Body of pancreas (tissue), 4 donors: ENCODE data around the gene ACSL5. TPM values are rescaled to one million over a fixed set of nuclear protein-coding genes. Genes with fewer than 3 reads are reported as not detected.
"Not testable (repeated sequence)": the region's sequence is repeated elsewhere in the genome, so short reads cannot be mapped to it uniquely, and the experiment has no call there.

Source experiments
- ATAC-seq: fragments of 150-250 bp; one replicate; pipeline ENCODE4 v1.9.1; 2016
- DNase-seq, 4 donors: peaks; one replicate each; pipeline ENCODE4 v3.0.0-alpha.2; 2019
- H3K27ac ChIP-seq, 4 donors: fragments of 200-600 bp; sonication (generic); 1 replicate in 3 of 4; 2 replicates in 1 of 4; pipeline versions ENCODE4 v1.5.1 to v1.6.1; 2016 to 2019; ENCODE audit warnings: mild to moderate bottlenecking in 1 of 4, mixed read lengths in 1 of 4, moderate library complexity in 1 of 4
- H3K27me3 ChIP-seq, 2 donors: fragments of 200-600 bp; sonication (generic); one replicate each; pipeline ENCODE4 v1.6.0; 2016; ENCODE audit warnings: mild to moderate bottlenecking in 1 of 2
- H3K36me3 ChIP-seq, 2 donors: fragments of 200-600 bp; sonication (generic); replicated peaks in 1 of 2; 2 replicates each; pipeline ENCODE4 v1.5.1; 2016; ENCODE audit warnings: low read depth in 2 of 2; ENCODE audit not compliant: insufficient read depth in 1 of 2
- H3K4me1 ChIP-seq: fragments of 200-600 bp; sonication (generic); one replicate; pipeline ENCODE4 v1.6.0; 2016
- H3K4me3 ChIP-seq, 2 donors: fragments of 200-600 bp; sonication (generic); 1 replicate in 1 of 2; 2 replicates in 1 of 2; pipeline ENCODE4 v1.5.1; 2016 to 2019
- H3K9me3 ChIP-seq, 3 donors: fragments of 200-600 bp; sonication (generic); 1 replicate in 2 of 3; 2 replicates in 1 of 3; pipeline ENCODE4 v1.5.1; 2016
- CTCF ChIP-seq, 7 experiments: fragments of 450-650 bp in 4 of 7; fragments of 200-600 bp in 3 of 7; sonication (generic) in 3 of 7; IDR thresholded peaks; one replicate each; pipeline ENCODE4 v1.5.1; 2016 to 2019; ENCODE audit warnings: antibody characterized with exemption in 7 of 7
- POLR2A ChIP-seq, 3 donors: fragments of 450-650 bp; IDR thresholded peaks; one replicate each; pipeline ENCODE4 v1.6.1; 2016; ENCODE audit warnings: antibody characterized with exemption in 3 of 3, mild to moderate bottlenecking in 2 of 3
- WGBS, 2 donors: methylation state at CpG; one replicate each; pipeline ENCODE4 v1.1.5; 2017; 5-methylcytosine and 5-hydroxymethylcytosine counted together
- intact Hi-C: fragments of 100-400 bp; cut with DNase I; formaldehyde crosslinking; loops from one replicate; pipeline ENCODE4 v1.15.1; 2023
- total RNA-seq, 2 donors: library from RNA; depleted of rRNA; stranded (reverse); fragments of >200 nt; gene quantifications; one replicate each; pipeline ENCODE4 v1.1.0, GENCODE V29; 2016

Gene ACSL5
- total RNA-seq, 2 donors from 2014 or later: 7.3 to 9.6 TPM

GRCh38 chr10:112454910-112455779, 81.2 kb downstream of the ACSL5 start:
- no peak for DNase-seq
- no peaks in the 10 kb centered on the region for H3K36me3 ChIP-seq
- ATAC-seq: no peak
- 56 to 61% methylated on average over 2 to 3 of the region's 3 CpGs for WGBS, 2 donors
- no peak for TF ChIP-seq CTCF (IDR thresholded peaks at IDR 0.05)
- TF ChIP-seq POLR2A (IDR thresholded peaks at IDR 0.05): no peak
- H3K4me1 ChIP-seq: no peaks in the 10 kb centered on the region
- intact Hi-C loops: no loop called here
- H3K9me3 ChIP-seq: no peaks in the 10 kb centered on the region
- H3K27me3 ChIP-seq: no peaks in the 10 kb centered on the region
- no peak overlapping the region for H3K27ac ChIP-seq
- no peak overlapping the region for H3K4me3 ChIP-seq

- Histone ChIP-seq H3K4me1 (no peaks in the 10 kb centered on the region), H3K36me3 (peaks cover 0 to 2% of the 10 kb centered on the region in 2 donors), H3K27me3 (no peaks in the 10 kb centered on the region), H3K27ac (no peak overlapping the region), H3K9me3 (no peaks in the 10 kb centered on the region), H3K4me3 (no peak overlapping the region)
- DNase-seq (no peak), ATAC-seq (no peak)
- TF ChIP-seq POLR2A (IDR thresholded peaks at IDR 0.05) (no peak), CTCF (IDR thresholded peaks at IDR 0.05) (no peak)
- intact Hi-C loops: no loop called here
- WGBS, 2 donors: 94 to 97% methylated on average over 2 of the region's 2 CpGs
These were observed 82.6 kb downstream of the ACSL5 start for GRCh38 chr10:112456533-112456932.

- intact Hi-C loops: no loop called here
- WGBS, 2 donors: 93 to 95% methylated on average over 2 of the region's 2 CpGs
These were observed 86.5 kb downstream of the ACSL5 start for GRCh38 chr10:112460366-112460765.

GRCh38 chr10:112461029-112461887, 87.3 kb downstream of the ACSL5 start:
- no peak for ATAC-seq
- H3K36me3 ChIP-seq: peaks cover 6 to 9% of the 10 kb centered on the region in 2 donors
- H3K27ac ChIP-seq: no peak overlapping the region
- no peaks in the 10 kb centered on the region for H3K27me3 ChIP-seq
- intact Hi-C loops: no loop called here
- no peak overlapping the region for H3K4me3 ChIP-seq
- 96 to 97% methylated on average over 4 of the region's 4 CpGs for WGBS, 2 donors
- TF ChIP-seq POLR2A (IDR thresholded peaks at IDR 0.05) (no peak), CTCF (IDR thresholded peaks at IDR 0.05) (no peak)
- DNase-seq: no peak
- H3K9me3 ChIP-seq: no peaks in the 10 kb centered on the region
- H3K4me1 ChIP-seq: no peaks in the 10 kb centered on the region

More at GRCh38 chr10:112460366-112460765, 86.5 kb downstream of the ACSL5 start:
- no peak for ATAC-seq
- DNase-seq: no peak
- Histone ChIP-seq H3K4me3 (no peak overlapping the region), H3K9me3 (no peaks in the 10 kb centered on the region), H3K27me3 (no peaks in the 10 kb centered on the region), H3K27ac (no peak overlapping the region), H3K4me1 (no peaks in the 10 kb centered on the region), H3K36me3 (peaks cover 6 to 7% of the 10 kb centered on the region in 2 donors)
- TF ChIP-seq POLR2A (IDR thresholded peaks at IDR 0.05) (no peak), CTCF (IDR thresholded peaks at IDR 0.05) (no peak)

- DNase-seq, H3K9me3 ChIP-seq, ATAC-seq, H3K36me3 ChIP-seq, H3K27ac ChIP-seq, H3K4me1 ChIP-seq, H3K4me3 ChIP-seq, H3K27me3 ChIP-seq, intact Hi-C loops: not testable (repeated sequence)
- WGBS, 2 donors: 95 to 96% methylated on average over 5 of the region's 5 CpGs
These were observed 90.2 kb downstream of the ACSL5 start for GRCh38 chr10:112464074-112464473.
